ENCODE data around the gene MINDY2. TPM values are rescaled to one million over a fixed set of nuclear protein-coding genes. Genes with fewer than 3 reads are reported as not detected.

Gene MINDY2
- total and polyA plus RNA-seq, 9 of the 15 experiments (the other 6 are each of a cell fraction or from before 2014, with no cell fraction given): 2.4 to 15.3 (median 7.2) TPM

DNA sequence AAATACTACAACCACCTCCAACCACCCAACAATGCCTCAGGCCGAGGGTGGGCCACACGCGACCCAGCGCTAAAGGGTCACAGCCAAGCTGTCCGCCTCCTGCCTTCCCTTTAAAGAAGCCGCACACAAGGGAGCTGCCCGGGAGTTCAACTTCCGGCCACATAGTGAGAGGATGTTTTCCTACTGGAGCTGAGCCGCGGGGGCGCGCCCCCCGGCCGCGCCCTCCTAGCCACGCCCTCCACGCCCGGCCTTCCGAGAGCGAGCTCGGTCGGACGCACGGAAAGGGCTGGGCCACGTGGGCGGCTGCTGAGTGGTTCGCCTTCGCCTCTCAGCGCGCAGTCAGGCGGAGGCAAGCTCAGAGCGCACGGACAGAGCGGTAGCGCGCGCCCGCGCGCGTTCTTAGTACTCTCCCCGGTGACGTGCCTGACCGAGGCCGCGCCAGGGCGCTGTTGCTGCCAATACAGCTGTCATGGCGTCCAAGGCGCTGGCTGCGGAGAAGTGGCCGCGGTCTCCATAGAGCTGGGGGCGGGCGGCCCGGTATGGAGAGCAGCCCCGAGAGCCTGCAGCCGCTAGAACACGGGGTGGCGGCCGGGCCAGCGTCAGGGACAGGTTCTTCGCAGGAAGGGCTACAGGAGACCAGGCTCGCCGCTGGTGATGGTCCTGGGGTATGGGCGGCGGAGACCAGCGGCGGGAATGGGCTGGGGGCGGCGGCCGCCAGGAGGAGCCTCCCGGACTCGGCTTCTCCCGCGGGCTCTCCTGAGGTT, at the start of gene MINDY2 (continued):
- TF ChIP-seq, protein P1, sequence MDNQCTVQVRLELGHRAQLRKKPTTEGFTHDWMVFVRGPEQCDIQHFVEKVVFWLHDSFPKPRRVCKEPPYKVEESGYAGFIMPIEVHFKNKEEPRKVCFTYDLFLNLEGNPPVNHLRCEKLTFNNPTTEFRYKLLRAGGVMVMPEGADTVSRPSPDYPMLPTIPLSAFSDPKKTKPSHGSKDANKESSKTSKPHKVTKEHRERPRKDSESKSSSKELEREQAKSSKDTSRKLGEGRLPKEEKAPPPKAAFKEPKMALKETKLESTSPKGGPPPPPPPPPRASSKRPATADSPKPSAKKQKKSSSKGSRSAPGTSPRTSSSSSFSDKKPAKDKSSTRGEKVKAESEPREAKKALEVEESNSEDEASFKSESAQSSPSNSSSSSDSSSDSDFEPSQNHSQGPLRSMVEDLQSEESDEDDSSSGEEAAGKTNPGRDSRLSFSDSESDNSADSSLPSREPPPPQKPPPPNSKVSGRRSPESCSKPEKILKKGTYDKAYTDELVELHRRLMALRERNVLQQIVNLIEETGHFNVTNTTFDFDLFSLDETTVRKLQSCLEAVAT (IDR thresholded peaks at IDR 0.05): peak in 1 of 2 experiments; percentile 64; a peak in 1 of 4 replicates
- no peak for TF ChIP-seq ZFP1 (CRISPR knock-in tag; IDR thresholded peaks at IDR 0.05)
- TF ChIP-seq FIP1L1 (IDR thresholded peaks at IDR 0.05; ENCODE audit: low read depth, low read length, poor library complexity, severe bottlenecking): peak; percentile 49
- no peak for TF ChIP-seq POLR3G (IDR thresholded peaks at IDR 0.05; ENCODE audit: extremely low read depth, insufficient read length, insufficient replicate concordance)
- TF ChIP-seq FOXJ2 (tag; IDR thresholded peaks at IDR 0.05): peak; percentile 80
- TF ChIP-seq, protein P2, sequence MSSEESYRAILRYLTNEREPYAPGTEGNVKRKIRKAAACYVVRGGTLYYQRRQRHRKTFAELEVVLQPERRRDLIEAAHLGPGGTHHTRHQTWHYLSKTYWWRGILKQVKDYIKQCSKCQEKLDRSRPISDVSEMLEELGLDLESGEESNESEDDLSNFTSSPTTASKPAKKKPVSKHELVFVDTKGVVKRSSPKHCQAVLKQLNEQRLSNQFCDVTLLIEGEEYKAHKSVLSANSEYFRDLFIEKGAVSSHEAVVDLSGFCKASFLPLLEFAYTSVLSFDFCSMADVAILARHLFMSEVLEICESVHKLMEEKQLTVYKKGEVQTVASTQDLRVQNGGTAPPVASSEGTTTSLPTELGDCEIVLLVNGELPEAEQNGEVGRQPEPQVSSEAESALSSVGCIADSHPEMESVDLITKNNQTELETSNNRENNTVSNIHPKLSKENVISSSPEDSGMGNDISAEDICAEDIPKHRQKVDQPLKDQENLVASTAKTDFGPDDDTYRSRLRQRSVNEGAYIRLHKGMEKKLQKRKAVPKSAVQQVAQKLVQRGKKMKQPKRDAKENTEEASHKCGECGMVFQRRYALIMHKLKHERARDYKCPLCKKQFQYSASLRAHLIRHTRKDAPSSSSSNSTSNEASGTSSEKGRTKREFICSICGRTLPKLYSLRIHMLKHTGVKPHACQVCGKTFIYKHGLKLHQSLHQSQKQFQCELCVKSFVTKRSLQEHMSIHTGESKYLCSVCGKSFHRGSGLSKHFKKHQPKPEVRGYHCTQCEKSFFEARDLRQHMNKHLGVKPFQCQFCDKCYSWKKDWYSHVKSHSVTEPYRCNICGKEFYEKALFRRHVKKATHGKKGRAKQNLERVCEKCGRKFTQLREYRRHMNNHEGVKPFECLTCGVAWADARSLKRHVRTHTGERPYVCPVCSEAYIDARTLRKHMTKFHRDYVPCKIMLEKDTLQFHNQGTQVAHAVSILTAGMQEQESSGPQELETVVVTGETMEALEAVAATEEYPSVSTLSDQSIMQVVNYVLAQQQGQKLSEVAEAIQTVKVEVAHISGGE (CRISPR knock-in tag; IDR thresholded peaks at IDR 0.05): peak in 2 of 3 experiments; percentile 73 to 94; a peak in 4 of 6 replicates
- TF ChIP-seq MEIS2 (IDR thresholded peaks at IDR 0.05; ENCODE audit: partially characterized antibody): peak; percentile 62
- peak; percentile 38 for TF ChIP-seq NEUROD1 (IDR thresholded peaks at IDR 0.05; ENCODE audit: borderline replicate concordance, low read depth, low read length, partially characterized antibody)
- TF ChIP-seq SP1 (CRISPR knock-in tag; IDR thresholded peaks at IDR 0.05): peak; percentile 89
- TF ChIP-seq CBFA2T3 (IDR thresholded peaks at IDR 0.05): 0 out of 2 replicates have a peak, but pooled peaks have one; percentile 11
- TF ChIP-seq SRF (CRISPR knock-in tag; IDR thresholded peaks at IDR 0.05): peak; percentile 33 to 54; a peak in 1 of 4 replicates
- peak; percentile 91 for TF ChIP-seq POLR2A (conservative IDR thresholded peaks at IDR 0.05)
- TF ChIP-seq CBFA2T2 (conservative IDR thresholded peaks at IDR 0.05): peak; percentile 49
- TF ChIP-seq SRSF9 (IDR thresholded peaks at IDR 0.05; ENCODE audit: borderline replicate concordance, low read depth, low read length): no peak
- TF ChIP-seq, protein P3, sequence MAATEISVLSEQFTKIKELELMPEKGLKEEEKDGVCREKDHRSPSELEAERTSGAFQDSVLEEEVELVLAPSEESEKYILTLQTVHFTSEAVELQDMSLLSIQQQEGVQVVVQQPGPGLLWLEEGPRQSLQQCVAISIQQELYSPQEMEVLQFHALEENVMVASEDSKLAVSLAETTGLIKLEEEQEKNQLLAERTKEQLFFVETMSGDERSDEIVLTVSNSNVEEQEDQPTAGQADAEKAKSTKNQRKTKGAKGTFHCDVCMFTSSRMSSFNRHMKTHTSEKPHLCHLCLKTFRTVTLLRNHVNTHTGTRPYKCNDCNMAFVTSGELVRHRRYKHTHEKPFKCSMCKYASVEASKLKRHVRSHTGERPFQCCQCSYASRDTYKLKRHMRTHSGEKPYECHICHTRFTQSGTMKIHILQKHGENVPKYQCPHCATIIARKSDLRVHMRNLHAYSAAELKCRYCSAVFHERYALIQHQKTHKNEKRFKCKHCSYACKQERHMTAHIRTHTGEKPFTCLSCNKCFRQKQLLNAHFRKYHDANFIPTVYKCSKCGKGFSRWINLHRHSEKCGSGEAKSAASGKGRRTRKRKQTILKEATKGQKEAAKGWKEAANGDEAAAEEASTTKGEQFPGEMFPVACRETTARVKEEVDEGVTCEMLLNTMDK (IDR thresholded peaks at IDR 0.05; ENCODE audit: borderline replicate concordance, insufficient read depth, low read depth, low read length, poor library complexity, severe bottlenecking): peak; percentile 14
- TF ChIP-seq, protein P4, sequence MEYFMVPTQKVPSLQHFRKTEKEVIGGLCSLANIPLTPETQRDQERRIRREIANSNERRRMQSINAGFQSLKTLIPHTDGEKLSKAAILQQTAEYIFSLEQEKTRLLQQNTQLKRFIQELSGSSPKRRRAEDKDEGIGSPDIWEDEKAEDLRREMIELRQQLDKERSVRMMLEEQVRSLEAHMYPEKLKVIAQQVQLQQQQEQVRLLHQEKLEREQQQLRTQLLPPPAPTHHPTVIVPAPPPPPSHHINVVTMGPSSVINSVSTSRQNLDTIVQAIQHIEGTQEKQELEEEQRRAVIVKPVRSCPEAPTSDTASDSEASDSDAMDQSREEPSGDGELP (CRISPR knock-in tag; IDR thresholded peaks at IDR 0.05; ENCODE audit: borderline replicate concordance): peak; percentile 96
- peak; percentile 80 for TF ChIP-seq ZFX (CRISPR knock-in tag; IDR thresholded peaks at IDR 0.05)
- peak; percentile 92 for TF ChIP-seq ZNF766 (CRISPR knock-in tag; conservative IDR thresholded peaks at IDR 0.05)
- peak; percentile 55; the same call in 1 of the 2 replicates for TF ChIP-seq EP300 (IDR thresholded peaks at IDR 0.05; ENCODE audit: low read length)

Data from K562 (cell line).